HG02884 (cell line): ENCODE data around the gene PLCL1.

ENCODE experiments used
- ATAC-seq: cut with Tn5 transposase; IDR thresholded peaks from one replicate; pipeline ENCODE4 v1.9.1; 2021; ENCODE audit warnings: mild to moderate bottlenecking, moderate library complexity; ENCODE audit not compliant: unreplicated experiment

Gene PLCL1

GRCh38 chr2:197924483-197924882 lies 120.1 kb downstream of the PLCL1 start:
- no peak for ATAC-seq

- ATAC-seq = no peak
Observed at GRCh38 chr2:197925204-197925603, 120.8 kb downstream of the PLCL1 start.

- no peak for ATAC-seq
Observed at GRCh38 chr2:197925976-197926375, 121.6 kb downstream of the PLCL1 start.

GRCh38 chr2:197926673-197927072 lies 122.3 kb downstream of the PLCL1 start:
- ATAC-seq = no peak

GRCh38 chr2:197927994-197928393 lies 123.6 kb downstream of the PLCL1 start:
- ATAC-seq = no peak

GRCh38 chr2:197929008-197929885 lies 124.9 kb downstream of the PLCL1 start:
- no peak for ATAC-seq

- no peak for ATAC-seq
Observed at GRCh38 chr2:197929886-197930227, 125.5 kb downstream of the PLCL1 start.

GRCh38 chr2:197930570-197931278 lies 126.3 kb downstream of the PLCL1 start:
- ATAC-seq = no peak

- no peak for ATAC-seq
Observed at GRCh38 chr2:197931661-197932312, 127.4 kb downstream of the PLCL1 start.

GRCh38 chr2:197932374-197932773 lies 128.0 kb downstream of the PLCL1 start:
- no peak for ATAC-seq

- ATAC-seq = no peak
Observed at GRCh38 chr2:197934261-197934933, 130.0 kb downstream of the PLCL1 start.

- no peak for ATAC-seq
Observed at GRCh38 chr2:197934934-197935289, 130.5 kb downstream of the PLCL1 start.

- ATAC-seq = no peak
Observed at GRCh38 chr2:197937814-197938213, 133.4 kb downstream of the PLCL1 start.

- no peak for ATAC-seq
Observed at GRCh38 chr2:197938555-197938954, 134.2 kb downstream of the PLCL1 start.

- ATAC-seq = no peak
Observed at GRCh38 chr2:197939787-197940186, 135.4 kb downstream of the PLCL1 start.

GRCh38 chr2:197940382-197940781 lies 136.0 kb downstream of the PLCL1 start:
- ATAC-seq = no peak

- ATAC-seq = no peak
Observed at GRCh38 chr2:197941715-197942114, 137.3 kb downstream of the PLCL1 start.

- no peak for ATAC-seq
Observed at GRCh38 chr2:197943731-197944130, 139.3 kb downstream of the PLCL1 start.

- no peak for ATAC-seq
Observed at GRCh38 chr2:197944416-197945096, 140.2 kb downstream of the PLCL1 start.

- ATAC-seq = no peak
Observed at GRCh38 chr2:197946562-197946961, 142.2 kb downstream of the PLCL1 start.
